Fibroblast of skin of right biceps (primary cell): Measurements from ENCODE around the gene TRERF1.
"Not testable (repeated sequence)": the region's sequence is repeated elsewhere in the genome, so short reads cannot be mapped to it uniquely, and the experiment has no call there.

ENCODE experiments used
- DNase-seq: peaks from one replicate; pipeline ENCODE4 v3.0.0-alpha.2; 2013

The TRERF1 gene

DNA sequence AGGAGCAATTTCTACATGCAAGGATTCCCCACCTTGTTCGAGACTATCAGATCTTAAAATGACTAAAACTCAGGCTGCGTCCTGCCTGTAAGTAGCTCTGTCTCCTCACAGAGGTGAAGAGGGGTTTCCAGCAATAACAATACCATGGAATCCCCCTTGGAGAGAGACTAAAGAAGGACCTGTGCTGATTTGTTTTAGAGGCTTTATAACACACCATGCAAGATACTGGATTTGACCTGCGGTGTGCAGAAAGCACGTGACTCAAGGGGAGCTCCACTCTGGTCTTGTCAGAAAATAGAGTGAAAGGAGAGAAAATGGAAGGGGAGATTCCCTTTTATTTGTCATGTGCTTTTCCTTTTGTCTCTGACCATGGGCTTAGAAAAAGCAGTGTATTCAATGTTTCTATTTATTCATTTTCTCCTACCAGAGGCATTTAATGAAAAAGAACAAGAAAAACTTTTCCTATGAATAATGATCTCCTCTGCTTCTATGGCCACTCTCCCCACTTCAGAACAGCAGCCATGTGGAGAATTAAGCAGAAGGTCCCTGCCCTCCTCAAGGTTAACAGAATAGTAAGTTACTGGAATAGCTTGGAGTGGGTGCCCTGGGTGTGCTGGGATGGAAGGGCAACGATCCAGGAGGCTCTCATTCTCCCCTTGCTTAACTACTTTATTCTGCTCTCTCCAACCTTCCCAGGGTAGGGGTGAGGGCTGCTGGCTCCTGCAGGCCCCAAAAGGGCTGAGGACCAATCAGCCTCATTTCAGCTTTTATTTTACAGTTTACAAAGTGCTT is 214.8 kb downstream of the TRERF1 start:
- DNase-seq, result no peak

GRCh38 chr6:42236030-42236429 is 215.7 kb downstream of the TRERF1 start:
- DNase-seq, result no peak

GRCh38 chr6:42232035-42232434 is 219.7 kb downstream of the TRERF1 start:
- no peak for DNase-seq

DNA sequence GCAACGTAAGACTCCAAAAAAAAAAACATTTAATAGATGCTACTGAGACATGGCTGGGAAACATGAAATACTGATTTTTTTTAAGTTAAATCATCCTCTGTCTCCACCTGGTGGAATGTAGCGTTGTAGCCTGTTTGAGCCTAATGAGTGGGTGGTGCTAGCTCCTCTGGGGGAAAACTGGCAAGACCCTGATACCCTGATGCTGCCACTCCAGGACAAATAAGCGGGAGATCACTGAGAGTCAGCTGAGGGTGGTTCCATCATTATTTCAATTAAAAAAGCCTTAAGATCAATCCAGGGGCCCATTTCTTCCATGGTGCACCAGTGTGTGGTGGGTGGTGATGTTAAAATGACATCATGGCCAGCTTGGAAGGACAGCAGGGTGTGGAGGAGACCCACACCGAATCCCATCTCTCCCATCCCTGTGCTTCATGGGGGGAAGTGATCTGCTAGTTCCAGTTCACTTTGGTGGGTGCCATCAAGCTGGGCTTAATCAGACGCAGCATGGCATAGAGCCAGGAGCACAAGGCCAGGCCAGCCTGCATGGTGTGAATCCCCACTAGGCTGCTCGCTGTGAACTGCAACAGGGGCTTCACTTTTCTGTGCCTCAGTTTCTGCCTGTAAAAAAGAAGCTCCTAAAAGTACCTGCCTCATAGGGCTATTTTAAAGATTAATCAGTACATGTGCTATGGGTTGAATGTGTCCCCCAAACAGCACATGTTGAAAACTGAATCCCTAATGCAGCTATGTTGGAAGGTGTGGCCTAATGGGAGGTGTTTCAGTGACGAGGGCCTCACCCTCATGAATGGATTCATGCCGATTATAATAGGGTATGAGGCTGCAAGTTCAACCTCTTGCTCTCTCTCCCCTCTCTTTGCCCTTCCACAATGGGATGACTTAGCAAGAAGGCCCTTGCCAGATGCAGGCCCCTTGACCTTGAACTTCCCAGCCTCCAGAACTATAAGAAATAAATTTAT is 221.1 kb downstream of the TRERF1 start:
- no peak for DNase-seq

DNA sequence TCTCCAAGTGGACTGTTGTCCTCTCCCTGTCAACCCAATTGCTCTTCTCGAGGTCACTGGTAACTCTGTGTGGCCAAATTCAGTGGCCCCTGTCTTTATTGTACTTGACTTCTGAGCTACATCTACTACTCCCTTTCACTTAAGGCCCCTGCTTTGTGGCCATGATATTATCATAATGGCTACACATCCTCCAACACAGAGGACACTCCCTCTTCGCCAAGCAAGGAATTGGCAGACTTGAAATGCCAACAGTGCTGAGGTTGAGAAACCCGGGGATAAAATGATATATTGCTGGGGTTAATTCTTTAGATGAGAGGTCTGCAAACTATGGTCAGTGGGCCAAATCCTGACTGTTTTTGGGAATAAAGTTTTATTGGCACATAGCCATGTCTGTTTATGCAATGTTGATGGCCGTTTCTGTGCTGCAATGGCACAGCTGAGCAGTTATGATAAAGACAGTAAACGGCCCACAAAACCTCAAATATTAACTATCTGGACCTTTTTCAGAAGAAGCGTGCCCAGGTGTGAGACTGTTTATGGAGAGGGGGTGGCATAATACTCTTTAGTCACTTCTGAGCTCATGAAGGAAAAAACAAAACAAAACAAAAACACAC is 222.1 kb downstream of the TRERF1 start:
- DNase-seq, result no peak

DNA sequence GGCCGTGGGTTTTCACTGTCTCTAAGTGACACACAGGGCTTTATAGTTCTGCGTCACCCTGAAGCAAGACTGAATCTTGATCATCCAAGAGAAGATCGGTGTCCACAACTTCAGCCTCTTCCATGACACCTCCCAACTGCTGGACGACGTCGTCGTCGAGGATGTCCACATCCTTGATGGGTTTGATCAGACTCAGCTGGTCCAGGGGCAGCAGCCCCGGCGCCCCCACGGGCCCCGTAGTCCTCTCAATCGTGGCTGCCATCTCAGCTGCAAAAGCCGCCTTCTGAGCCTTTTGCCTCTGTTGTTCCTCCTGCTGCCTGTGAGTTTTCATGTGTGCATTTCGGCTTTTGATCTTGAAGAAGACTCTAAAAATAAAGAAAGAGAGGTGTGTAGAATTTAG is 223.4 kb downstream of the TRERF1 start:
- DNase-seq, result no peak

DNA sequence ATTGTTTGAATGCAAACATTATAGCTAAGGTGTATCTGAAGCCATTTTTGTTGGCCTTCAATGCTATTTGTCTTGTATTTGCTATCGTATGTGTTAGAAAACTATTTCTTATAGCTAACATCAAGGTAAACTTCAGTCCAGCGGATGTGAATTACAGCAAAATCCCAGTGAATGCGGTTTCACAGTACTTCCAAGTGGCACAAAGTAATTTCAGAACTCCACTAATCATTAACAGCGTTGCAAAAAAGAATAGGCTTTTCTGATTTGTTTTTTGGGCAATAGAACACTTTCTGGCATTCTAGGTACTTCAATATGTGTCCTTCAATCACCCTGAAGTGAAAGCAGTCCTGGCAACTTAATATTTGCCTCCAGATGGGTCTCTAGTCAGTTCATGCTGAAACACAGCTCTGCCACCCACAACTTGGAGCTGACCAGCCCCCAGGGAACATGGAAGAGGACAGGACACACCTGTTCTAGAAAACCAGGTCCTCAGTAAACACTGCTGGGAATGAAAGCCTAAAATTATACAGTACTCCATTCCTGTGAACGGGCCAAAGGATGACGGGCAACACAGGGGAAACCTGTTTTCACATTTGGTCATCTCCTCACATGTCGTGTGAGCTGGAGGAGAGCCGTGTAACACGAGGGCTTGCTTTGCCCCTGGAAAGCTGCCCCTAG is 224.4 kb downstream of the TRERF1 start:
- no peak for DNase-seq

GRCh38 chr6:42226645-42227143 is 225.0 kb downstream of the TRERF1 start:
- peak; percentile 32 for DNase-seq

DNA sequence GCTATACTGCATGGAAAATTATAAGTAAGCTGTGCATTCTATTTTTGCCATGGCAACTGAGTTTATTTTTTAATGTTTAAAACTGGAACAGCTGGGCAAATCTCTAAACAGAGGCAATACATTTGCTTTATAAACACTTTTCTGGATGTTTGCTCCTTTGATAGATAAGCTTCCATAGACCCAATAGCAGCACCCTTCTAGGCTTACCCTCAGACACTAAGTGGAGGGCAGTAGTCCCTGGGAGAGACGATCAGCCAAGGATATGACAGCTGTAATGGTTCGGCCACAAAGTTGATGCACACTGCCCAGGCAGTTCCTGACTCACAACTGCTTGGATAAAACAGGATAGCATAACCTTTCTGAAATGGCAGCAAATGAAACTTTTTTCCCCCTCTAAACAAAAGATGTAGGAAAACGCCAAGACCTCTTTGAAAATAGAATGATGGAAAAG is 225.5 kb downstream of the TRERF1 start:
- DNase-seq, result peak; percentile 43

DNA sequence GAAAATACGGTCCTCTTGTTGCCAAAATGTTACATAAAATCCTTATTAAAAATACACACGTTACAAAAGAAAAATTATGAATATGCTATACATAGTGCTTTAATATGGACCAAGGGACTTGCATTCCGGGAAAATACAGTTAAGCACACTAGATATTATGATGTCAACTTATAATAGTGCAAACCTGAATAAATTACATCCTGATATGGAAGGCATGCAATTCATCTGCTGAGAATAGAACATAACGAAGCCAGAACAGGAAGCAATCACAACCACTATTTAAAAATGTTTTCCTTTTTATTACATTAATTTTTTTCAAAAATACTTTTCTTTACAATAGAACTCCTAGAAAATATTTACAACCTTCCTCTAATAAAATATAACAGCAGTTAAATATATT is 226.3 kb downstream of the TRERF1 start:
- DNase-seq, result no peak

GRCh38 chr6:42225029-42225339 is 226.7 kb downstream of the TRERF1 start:
- no peak for DNase-seq

DNA sequence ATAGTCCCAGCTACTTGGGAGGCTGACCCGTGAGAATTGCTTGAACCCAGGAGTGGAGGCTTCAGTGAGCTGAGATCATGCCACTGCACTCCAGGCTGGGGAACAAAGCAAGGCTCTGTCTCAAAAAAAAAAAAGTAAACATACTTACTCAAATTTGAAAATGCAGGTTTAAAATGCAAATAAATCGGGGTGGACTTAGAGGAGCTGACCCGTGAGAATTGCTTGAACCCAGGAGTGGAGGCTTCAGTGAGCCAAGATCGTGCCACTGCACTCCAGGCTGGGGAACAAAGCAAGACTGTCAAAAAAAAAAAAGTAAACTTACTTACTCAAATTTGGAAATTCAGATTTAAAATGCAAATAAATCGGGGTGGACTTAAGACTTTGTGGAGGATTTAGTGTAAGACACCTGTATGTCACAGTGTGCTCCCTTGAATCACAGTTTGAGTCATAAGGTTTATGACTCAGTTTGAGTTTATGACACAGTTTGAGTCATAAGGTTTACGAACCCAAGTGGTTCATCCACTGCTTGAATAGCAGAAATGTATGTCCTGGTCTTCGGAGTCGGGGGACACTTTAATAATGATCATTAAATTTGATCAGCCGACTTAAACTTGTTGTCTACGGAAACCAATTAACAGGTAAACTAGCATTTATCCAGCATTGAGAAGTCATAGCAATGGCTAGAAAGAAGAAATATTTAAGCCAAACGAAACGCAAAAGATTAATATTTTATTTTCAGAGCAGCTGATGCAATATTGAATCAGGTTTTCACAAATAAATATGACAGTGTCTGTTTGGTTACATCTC is 227.3 kb downstream of the TRERF1 start:
- peak; percentile 86 for DNase-seq

DNA sequence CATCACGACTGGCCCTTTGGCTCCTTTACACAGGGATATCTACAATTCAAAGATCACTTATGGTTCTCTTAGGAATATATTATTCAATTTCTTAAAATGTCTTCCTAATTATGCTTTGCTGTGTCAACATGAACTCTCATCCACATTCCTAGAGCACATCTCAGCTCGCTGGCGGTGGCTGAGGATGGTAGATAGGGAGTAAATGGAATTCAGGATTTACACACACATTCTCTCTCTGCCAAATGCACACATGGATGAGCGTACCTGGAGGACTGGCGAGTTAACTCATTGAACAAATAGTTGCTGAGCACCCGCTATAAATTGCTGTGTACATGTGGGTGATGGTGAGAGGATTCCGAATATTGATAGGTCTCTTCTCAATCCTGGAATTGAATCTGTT is 229.3 kb downstream of the TRERF1 start:
- no peak for DNase-seq

DNA sequence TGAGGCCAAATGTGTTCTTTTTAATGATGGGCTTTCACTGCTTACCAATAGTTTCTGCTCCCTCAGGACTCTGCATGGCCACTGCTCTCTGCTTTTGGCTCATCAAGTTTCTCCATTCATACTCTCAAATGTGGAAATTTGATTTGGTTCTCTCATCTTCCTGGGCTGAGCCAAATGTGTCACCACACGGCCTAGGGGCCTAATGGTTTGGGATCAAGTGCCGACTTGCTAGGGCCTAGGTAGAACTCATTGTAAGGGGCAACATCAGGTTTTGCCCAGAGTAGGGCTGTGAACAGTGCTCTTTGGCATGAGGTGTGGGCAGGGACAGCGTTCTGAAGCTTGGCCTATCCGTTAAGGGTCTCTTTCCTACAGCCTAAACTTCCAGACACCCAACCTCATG is 230.2 kb downstream of the TRERF1 start:
- DNase-seq, result no peak

- no peak for DNase-seq
These were observed 230.9 kb downstream of the TRERF1 start for GRCh38 chr6:42220807-42221206.

DNA sequence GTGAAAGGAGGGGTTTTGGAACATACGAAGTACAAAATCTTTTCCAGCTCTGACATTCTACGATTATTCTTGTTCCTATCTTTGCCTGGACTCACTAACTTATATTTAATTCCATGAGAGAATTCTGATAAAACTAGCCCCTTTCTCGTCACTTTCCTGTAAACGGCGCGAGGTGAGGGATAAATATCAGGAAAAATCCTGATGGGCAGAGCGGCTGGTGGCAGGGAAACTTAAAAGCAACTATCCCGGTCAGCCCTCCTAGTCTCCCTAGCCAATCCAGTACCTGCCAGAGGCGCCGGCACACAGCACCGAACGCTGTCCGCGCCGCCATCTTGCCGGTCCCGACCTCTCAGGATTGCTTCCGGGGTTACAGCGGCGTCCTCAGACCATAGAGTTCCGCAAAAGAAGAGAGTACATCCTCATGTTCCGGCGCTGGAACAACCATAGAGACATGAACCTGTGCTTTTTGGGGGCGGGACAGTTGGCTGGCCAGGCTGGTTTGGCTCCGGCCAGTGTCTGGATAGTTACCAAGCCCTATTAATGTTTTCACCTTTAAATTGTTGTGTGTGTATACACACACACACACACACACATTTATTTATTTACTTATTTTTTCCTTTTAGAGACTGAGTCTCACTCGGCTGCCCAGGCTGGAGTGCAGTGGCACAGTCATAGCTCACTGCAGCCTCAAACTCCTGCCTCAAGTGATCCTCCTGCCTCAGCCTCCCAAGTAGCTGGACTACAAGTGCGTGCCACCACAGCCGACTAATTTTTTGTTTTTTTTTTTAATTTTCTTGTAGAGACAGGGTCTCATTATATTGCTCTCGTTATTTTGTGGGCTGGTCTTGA is 234.0 kb downstream of the TRERF1 start, which contains the start of gene MRPS10:
MRPS10 (minus strand) TSS at position 343 of the 849 bp plus-strand sequence; CDS start at position 331, 12 bp downstream.
- DNase-seq, result peak; percentile 95

GRCh38 chr6:42217157-42217518 is 234.6 kb downstream of the TRERF1 start:
- no peak for DNase-seq

GRCh38 chr6:42216495-42216894 is 235.2 kb downstream of the TRERF1 start:
- DNase-seq, result not testable (repeated sequence)

GRCh38 chr6:42212442-42212841 is 239.3 kb downstream of the TRERF1 start:
- no peak for DNase-seq

DNA sequence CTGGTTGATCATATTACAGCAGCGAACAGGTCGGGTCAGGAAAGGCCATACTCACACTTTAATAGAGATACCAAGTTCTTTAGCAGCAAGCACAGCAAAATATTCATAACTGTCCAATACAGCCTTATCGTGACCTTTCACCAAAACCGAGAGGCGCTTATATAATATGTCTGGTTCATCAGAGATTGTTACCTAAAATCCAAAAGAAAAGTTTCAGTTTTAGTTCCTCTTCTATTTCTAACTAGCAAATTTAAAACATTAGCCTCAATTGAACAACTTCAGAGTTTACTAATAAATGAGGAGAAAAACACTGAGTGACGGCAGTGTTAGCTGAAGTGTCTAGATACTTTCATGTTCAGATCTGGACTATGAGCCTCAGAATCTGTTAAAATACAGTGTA is 240.0 kb downstream of the TRERF1 start:
- DNase-seq, result no peak

GRCh38 chr6:42210551-42210950 is 241.2 kb downstream of the TRERF1 start:
- DNase-seq, result no peak
